H7 (cell line): ENCODE results near the gene NXNL1. TPM values are rescaled to one million over a fixed set of nuclear protein-coding genes. Genes with fewer than 3 reads are reported as not detected.

Source experiments
- total RNA-seq: library from RNA; depleted of rRNA; stranded (reverse); fragments of >200 nt; shearing (Covaris generic); gene quantifications from 2 replicates; pipeline ENCODE4 v1.2.3, GENCODE V29; 2014; rRNA removed

The NXNL1 gene
- total RNA-seq, 1 experiment from 2014 or later = not detected

Other genes with a start within 250 kb of the NXNL1 start
- 6.9 and 14.4 TPM in 2 replicates for gene USE1, start 245.6 kb downstream of the NXNL1 start, total RNA-seq
- gene OCEL1, start 234.7 kb downstream of the NXNL1 start, total RNA-seq = 13.0 and 18.3 TPM in 2 replicates
- 232 and 246 TPM in 2 replicates for gene NR2F6, start 215.0 kb downstream of the NXNL1 start, total RNA-seq
- 7.5 and 13.6 TPM in 2 replicates for gene USHBP1, start 196.2 kb downstream of the NXNL1 start, total RNA-seq
- 186 and 194 TPM in 2 replicates for gene BABAM1, start 193.5 kb downstream of the NXNL1 start, total RNA-seq
- gene ANKLE1, start 179.0 kb downstream of the NXNL1 start, total RNA-seq = 18.0 and 22.7 TPM in 2 replicates
- 13.6 and 15.1 TPM in 2 replicates for gene ABHD8, start 157.5 kb downstream of the NXNL1 start, total RNA-seq
- gene MRPL34, start 155.1 kb downstream of the NXNL1 start, total RNA-seq = 76.7 and 121 TPM in 2 replicates
- 32.8 and 50.8 TPM in 2 replicates for gene DDA1, start 151.4 kb downstream of the NXNL1 start, total RNA-seq
- gene ANO8, start 126.1 kb downstream of the NXNL1 start, total RNA-seq = 6.9 and 7.5 TPM in 2 replicates
- 63.0 and 64.9 TPM in 2 replicates for gene GTPBP3, start 123.4 kb downstream of the NXNL1 start, total RNA-seq
- gene PLVAP, start 83.6 kb downstream of the NXNL1 start, total RNA-seq = not detected in 2 replicates
- 0.42 and 1.5 TPM in 2 replicates for gene CCDC194, start 66.7 kb downstream of the NXNL1 start, total RNA-seq
- 203 and 204 TPM in 2 replicates for gene BST2, start 55.3 kb downstream of the NXNL1 start, total RNA-seq
- gene MVB12A, start 40.9 kb downstream of the NXNL1 start, total RNA-seq = 75.1 and 91.4 TPM in 2 replicates
- gene TMEM221, start 12.3 kb downstream of the NXNL1 start, total RNA-seq = not detected in 2 replicates
- gene SLC27A1, start 9.6 kb upstream of the NXNL1 start, total RNA-seq = 5.3 and 8.6 TPM in 2 replicates
- 71.0 and 73.6 TPM in 2 replicates for gene PGLS, start 50.7 kb upstream of the NXNL1 start, total RNA-seq
- 49.5 and 52.0 TPM in 2 replicates for gene COLGALT1, start 94.7 kb upstream of the NXNL1 start, total RNA-seq
- 6.6 and 8.8 TPM in 2 replicates for gene UNC13A, start 227.4 kb upstream of the NXNL1 start, total RNA-seq